Tibial nerve (tissue), 3 donors: ENCODE data around the gene LHPP.

Experiments
- POLR2A ChIP-seq, 2 donors: fragments of 450-650 bp; IDR thresholded peaks; one replicate each; pipeline ENCODE4 v1.6.1; 2017; ENCODE audit warnings: antibody characterized with exemption in 2 of 2, mild to moderate bottlenecking in 2 of 2, moderate library complexity in 2 of 2
- TF ChIP-seq, protein P1 (sequence below), 5 experiments: fragments of 200-600 bp in 3 of 5; fragments of 450-650 bp in 2 of 5; sonication (generic) in 3 of 5; IDR thresholded peaks; one replicate each; pipeline ENCODE4 v1.5.1; 2016 to 2019; ENCODE audit warnings: antibody characterized with exemption in 5 of 5, mild to moderate bottlenecking in 3 of 5, moderate library complexity in 2 of 5

DNA sequence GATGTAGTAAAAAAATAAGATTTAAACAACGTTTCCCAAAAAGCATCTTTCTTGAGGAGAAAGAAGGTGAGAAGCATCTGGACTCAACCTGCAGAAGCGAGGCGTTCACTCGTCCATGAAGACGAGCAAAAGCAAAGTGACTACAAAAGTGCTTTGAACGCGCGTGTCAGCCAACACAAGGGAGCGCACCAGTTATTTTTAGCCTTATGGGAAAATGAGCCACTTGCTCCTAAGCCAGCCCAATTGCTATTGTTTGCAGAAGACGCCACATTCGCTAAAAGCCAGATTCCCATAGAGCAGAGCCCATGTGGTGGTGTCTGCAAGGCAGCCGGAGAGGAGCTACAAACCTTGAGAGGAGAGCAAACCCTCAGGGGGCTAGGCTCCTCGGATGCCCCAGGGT lies 160.0 kb downstream of the LHPP start:
- TF ChIP-seq, protein P1, sequence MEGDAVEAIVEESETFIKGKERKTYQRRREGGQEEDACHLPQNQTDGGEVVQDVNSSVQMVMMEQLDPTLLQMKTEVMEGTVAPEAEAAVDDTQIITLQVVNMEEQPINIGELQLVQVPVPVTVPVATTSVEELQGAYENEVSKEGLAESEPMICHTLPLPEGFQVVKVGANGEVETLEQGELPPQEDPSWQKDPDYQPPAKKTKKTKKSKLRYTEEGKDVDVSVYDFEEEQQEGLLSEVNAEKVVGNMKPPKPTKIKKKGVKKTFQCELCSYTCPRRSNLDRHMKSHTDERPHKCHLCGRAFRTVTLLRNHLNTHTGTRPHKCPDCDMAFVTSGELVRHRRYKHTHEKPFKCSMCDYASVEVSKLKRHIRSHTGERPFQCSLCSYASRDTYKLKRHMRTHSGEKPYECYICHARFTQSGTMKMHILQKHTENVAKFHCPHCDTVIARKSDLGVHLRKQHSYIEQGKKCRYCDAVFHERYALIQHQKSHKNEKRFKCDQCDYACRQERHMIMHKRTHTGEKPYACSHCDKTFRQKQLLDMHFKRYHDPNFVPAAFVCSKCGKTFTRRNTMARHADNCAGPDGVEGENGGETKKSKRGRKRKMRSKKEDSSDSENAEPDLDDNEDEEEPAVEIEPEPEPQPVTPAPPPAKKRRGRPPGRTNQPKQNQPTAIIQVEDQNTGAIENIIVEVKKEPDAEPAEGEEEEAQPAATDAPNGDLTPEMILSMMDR (IDR thresholded peaks at IDR 0.05) = no peak
- no peak for TF ChIP-seq POLR2A (IDR thresholded peaks at IDR 0.05)
